Uterus (tissue), 4 donors: ENCODE data around the gene USP15. TPM values are rescaled to one million over a fixed set of nuclear protein-coding genes. Genes with fewer than 3 reads are reported as not detected.
"Not testable (repeated sequence)": the region's sequence is repeated elsewhere in the genome, so short reads cannot be mapped to it uniquely, and the experiment has no call there.

Experiments used
- DNase-seq, 2 donors: peaks; one replicate each; pipeline ENCODE4 v3.0.0-alpha.2; 2019 to 2020
- H3K27ac ChIP-seq, 2 donors: fragments of 200-600 bp; sonication (generic); 1 replicate in 1 of 2; 2 replicates in 1 of 2; pipeline ENCODE4 v1.5.1; 2016 to 2018
- H3K27me3 ChIP-seq, 2 donors: fragments of 200-600 bp; sonication (generic); one replicate each; pipeline ENCODE4 v1.5.1; 2018 to 2019; ENCODE audit warnings: control low read depth in 1 of 2
- H3K36me3 ChIP-seq, 2 donors: fragments of 200-600 bp; sonication (generic); one replicate each; pipeline ENCODE4 v1.5.1; 2019; ENCODE audit warnings: control low read depth in 1 of 2
- H3K4me1 ChIP-seq, 2 donors: fragments of 200-600 bp; sonication (generic); one replicate each; pipeline ENCODE4 v1.5.1; 2018 to 2019; ENCODE audit warnings: control low read depth in 1 of 2
- H3K4me3 ChIP-seq, 2 donors: fragments of 200-600 bp; sonication (generic); 1 replicate in 1 of 2; 2 replicates in 1 of 2; pipeline ENCODE4 v1.5.1; 2018 to 2019; ENCODE audit warnings: mild to moderate bottlenecking in 1 of 2
- H3K9me3 ChIP-seq, 2 donors: fragments of 200-600 bp; sonication (generic); one replicate each; pipeline ENCODE4 v1.5.1; 2019; ENCODE audit warnings: control low read depth in 1 of 2
- POLR2A ChIP-seq, 2 donors: fragments of 450-650 bp; IDR thresholded peaks; one replicate each; pipeline ENCODE4 v1.6.1; 2016; ENCODE audit warnings: antibody characterized with exemption in 2 of 2, mild to moderate bottlenecking in 1 of 2, moderate library complexity in 1 of 2
- intact Hi-C: fragments of 100-400 bp; cut with DNase I; formaldehyde crosslinking; loops from one replicate; pipeline ENCODE4 v1.15.1; 2023; ENCODE audit warnings: low total_unique reads
- total RNA-seq, 4 donors: library from RNA; depleted of rRNA in 3 of 4; stranded (reverse); fragments of >200 nt in 3 of 4; gene quantifications; one replicate each; pipeline versions ENCODE4 v1.1.0 to v1.2.4, GENCODE V29; 2014 to 2023
- TF ChIP-seq, protein P1 (sequence below), 4 experiments: fragments of 200-600 bp in 2 of 4; fragments of 450-650 bp in 2 of 4; sonication (generic) in 2 of 4; IDR thresholded peaks; one replicate each; pipeline ENCODE4 v1.5.1; 2016 to 2019; ENCODE audit warnings: antibody characterized with exemption in 4 of 4, mild to moderate bottlenecking in 2 of 4, moderate library complexity in 1 of 4
- donor health status: DM: yes; HTN: yes; CAD: no.

The USP15 gene
- total RNA-seq, 4 donors from 2014 or later = 44.8 to 98.9 (median 76.5) TPM

DNA sequence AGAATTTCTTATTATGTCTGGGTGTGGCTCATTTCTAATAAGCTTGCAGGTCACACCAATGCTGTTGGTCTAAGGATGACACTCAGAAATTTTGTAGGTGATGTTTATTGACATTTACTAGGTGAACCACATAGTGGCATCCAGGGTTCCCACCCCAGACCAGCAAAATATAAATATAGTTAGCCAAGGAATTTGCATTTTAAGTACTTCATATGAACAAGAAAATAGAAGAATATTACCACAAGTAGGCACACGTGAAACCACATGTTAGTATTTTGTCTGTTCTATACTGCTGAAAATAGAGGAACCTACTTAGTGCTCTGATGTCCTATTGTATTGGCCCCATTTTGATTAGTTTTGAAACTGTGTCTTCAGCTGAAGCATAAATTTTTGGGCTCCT lies 71.1 kb downstream of the USP15 start:
- Histone ChIP-seq H3K4me3 (no peak overlapping the region), H3K9me3 (no peaks in the 10 kb centered on the region), H3K36me3 (no peaks in the 10 kb centered on the region), H3K4me1 (no peaks in the 10 kb centered on the region), H3K27ac (no peak overlapping the region), H3K27me3 (no peaks in the 10 kb centered on the region)
- DNase-seq = no peak
- intact Hi-C loops = no loop called here
- TF ChIP-seq POLR2A (IDR thresholded peaks at IDR 0.05) = no peak
- TF ChIP-seq, protein P1, sequence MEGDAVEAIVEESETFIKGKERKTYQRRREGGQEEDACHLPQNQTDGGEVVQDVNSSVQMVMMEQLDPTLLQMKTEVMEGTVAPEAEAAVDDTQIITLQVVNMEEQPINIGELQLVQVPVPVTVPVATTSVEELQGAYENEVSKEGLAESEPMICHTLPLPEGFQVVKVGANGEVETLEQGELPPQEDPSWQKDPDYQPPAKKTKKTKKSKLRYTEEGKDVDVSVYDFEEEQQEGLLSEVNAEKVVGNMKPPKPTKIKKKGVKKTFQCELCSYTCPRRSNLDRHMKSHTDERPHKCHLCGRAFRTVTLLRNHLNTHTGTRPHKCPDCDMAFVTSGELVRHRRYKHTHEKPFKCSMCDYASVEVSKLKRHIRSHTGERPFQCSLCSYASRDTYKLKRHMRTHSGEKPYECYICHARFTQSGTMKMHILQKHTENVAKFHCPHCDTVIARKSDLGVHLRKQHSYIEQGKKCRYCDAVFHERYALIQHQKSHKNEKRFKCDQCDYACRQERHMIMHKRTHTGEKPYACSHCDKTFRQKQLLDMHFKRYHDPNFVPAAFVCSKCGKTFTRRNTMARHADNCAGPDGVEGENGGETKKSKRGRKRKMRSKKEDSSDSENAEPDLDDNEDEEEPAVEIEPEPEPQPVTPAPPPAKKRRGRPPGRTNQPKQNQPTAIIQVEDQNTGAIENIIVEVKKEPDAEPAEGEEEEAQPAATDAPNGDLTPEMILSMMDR (IDR thresholded peaks at IDR 0.05) = no peak

DNA sequence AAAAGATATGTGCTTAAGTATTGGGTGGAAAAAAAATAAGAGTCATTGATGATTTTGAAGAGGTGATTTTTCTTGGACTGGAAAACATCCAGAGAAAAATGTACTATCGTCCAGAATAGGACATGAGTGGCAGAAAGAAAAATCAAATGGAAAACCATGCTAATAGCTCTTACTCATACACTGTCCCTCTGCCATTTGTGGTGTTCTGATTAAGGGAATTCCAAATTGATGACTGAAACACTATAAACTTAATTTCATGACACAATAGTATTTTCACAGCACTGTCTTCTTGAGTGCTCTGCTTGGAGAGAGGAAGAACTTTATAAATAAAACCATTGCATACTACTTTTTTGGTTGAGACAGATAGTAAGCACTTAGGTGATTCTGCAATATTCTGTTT lies 72.4 kb downstream of the USP15 start:
- H3K4me3 ChIP-seq = no peak overlapping the region
- H3K27ac ChIP-seq = no peak overlapping the region
- H3K9me3 ChIP-seq = no peaks in the 10 kb centered on the region
- H3K36me3 ChIP-seq = no peaks in the 10 kb centered on the region
- no peak for DNase-seq
- TF ChIP-seq POLR2A (IDR thresholded peaks at IDR 0.05) = no peak
- TF ChIP-seq, protein P1 (IDR thresholded peaks at IDR 0.05) = no peak
- no peaks in the 10 kb centered on the region for H3K27me3 ChIP-seq
- intact Hi-C loops = no loop called here
- no peaks in the 10 kb centered on the region for H3K4me1 ChIP-seq

DNA sequence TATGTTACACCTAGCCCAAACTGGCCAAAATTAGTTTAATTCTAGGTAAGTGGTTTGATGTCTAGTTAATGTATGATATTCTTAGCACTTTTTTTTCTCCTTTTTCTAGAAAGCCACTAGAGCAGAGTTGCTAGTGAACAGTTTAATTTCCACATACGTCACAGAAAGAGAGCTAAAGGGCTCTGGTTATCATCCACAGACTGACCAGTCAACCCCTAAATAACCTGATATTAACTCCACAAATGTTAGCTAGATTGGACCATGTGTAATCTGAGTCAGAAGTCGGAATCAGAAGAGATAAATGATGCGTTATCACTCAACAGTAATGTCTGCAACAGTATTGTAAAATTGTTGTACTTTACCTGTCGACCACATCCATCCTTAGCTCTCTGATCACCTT lies 74.9 kb downstream of the USP15 start:
- no peak overlapping the region for H3K4me3 ChIP-seq
- H3K27ac ChIP-seq = no peak overlapping the region
- H3K36me3 ChIP-seq = no peaks in the 10 kb centered on the region
- intact Hi-C loops = no loop called here
- H3K27me3 ChIP-seq = no peaks in the 10 kb centered on the region
- no peak for TF ChIP-seq POLR2A (IDR thresholded peaks at IDR 0.05)
- TF ChIP-seq, protein P1 (IDR thresholded peaks at IDR 0.05) = no peak
- H3K4me1 ChIP-seq = no peaks in the 10 kb centered on the region
- H3K9me3 ChIP-seq = no peaks in the 10 kb centered on the region
- DNase-seq = no peak

DNA sequence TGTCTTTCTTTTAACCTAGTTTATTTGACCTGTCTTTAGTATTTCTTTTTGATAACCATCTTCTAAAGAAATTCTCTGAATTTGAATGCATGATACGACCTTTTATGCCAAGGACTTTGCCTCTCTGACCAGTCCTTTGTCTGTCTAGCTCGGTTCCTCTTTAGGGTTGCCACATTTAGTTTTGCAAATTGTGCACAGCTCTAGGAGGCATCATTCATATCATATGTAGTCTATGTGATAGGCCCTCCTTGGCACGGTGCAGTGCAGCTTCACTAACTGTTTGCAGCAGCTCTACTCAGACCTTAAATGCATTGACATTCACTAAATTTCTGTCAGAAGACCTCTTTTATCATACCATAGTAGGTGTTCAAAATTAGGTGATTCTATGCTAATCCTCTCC lies 75.6 kb downstream of the USP15 start:
- Histone ChIP-seq H3K4me1 (no peaks in the 10 kb centered on the region), H3K27ac (no peak overlapping the region), H3K27me3 (no peaks in the 10 kb centered on the region), H3K36me3 (no peaks in the 10 kb centered on the region), H3K9me3 (no peaks in the 10 kb centered on the region), H3K4me3 (no peak overlapping the region)
- no peak for DNase-seq
- intact Hi-C loops = no loop called here
- TF ChIP-seq POLR2A (IDR thresholded peaks at IDR 0.05) = no peak
- TF ChIP-seq, protein P1 (IDR thresholded peaks at IDR 0.05) = no peak

DNA sequence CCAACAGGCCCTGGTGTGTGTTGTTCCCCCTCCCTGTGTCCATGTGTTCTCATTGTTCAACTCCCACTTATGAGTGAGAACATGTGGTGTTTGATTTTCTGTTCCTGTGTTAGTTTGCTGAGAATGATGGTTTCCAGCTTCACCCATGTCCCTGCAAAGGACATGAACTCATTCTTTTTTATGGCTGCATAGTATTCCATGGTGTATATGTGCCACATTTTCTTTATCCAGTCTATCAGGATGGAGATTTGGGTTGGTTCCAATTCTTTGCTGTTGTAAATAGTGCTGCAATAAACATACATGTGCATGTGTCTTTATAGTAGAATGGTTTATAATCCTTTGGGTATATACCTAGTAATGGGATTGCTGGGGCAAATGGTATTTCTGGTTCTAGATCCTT lies 77.4 kb downstream of the USP15 start:
- H3K27me3 ChIP-seq, H3K4me1 ChIP-seq, DNase-seq, intact Hi-C loops, H3K36me3 ChIP-seq, H3K9me3 ChIP-seq, H3K4me3 ChIP-seq, H3K27ac ChIP-seq: not testable (repeated sequence)

DNA sequence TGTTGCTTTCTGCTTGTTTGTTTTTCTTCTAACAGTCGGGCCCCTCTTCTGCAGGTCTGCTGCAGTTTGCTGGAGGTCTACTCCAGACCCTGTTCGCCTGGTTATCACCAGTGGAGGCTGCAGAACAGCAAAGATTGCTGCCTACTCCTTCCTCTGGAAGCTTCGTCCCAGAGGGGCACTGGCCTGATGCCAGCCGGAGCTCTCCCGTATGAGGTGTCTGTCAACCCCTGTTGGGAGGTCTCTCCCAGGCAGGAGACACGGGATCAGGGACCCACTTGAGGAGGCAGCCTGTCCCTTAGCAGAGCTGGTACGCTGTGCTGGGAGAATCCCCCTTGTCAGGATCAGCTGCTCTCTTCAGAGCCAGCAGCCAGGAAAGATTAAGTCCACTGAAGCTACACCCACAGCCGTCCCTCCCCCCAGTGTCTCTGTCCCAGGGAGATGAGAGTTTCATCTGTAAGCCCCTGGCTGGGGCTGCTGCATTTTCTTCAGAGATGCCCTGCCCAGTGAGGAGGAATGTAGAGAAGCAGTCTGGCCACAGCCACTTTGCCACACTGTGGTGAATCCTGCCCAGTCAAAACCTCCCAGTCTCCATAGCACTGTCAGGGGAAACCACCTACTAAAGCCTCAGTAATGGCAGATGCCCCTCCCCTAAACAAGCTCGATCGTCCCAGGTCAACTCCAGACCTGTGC lies 82.6 kb downstream of the USP15 start:
- H3K27ac ChIP-seq, H3K27me3 ChIP-seq, H3K9me3 ChIP-seq, intact Hi-C loops, H3K4me3 ChIP-seq, H3K4me1 ChIP-seq, DNase-seq, H3K36me3 ChIP-seq: not testable (repeated sequence)

DNA sequence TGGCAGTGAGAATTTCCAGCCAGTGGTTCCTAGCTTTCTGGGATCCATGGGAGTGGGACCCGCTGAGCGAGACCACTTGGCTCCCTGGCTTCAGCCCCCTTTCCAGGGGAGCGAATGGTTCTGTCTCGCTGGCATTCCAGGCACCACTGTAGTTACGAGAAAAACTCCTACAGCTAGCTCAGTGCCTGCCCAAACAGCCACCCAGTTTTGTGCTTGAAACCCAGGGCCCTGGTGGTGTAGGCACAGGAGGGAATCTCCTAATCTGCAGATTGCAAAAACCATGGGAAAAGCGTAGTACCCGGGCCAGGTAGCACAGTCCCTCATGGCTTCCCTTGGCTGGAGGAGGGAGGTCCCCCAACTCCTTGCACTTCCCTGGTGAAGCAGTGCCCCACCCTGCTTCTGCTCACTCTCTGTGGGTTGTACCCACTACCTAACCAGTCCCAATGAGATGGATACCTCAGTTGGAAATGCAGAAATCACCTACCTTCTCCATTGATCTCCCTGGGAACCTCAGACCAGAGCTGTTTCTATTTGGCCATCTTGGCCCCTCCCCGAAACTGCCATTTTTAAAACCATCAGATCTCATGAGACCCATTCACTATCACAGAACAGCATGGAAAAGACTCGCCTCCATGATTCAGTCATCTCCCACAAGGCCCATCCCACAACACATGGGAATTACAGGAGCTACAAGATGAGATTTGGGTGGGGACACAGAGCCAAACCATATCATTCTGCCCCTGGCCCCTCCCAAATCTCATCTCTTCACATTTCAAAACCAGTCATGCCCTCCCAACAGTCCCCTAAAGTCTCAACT lies 83.3 kb downstream of the USP15 start:
- H3K4me3 ChIP-seq, H3K9me3 ChIP-seq, DNase-seq, H3K27ac ChIP-seq, H3K4me1 ChIP-seq, intact Hi-C loops, H3K27me3 ChIP-seq, H3K36me3 ChIP-seq: not testable (repeated sequence)

DNA sequence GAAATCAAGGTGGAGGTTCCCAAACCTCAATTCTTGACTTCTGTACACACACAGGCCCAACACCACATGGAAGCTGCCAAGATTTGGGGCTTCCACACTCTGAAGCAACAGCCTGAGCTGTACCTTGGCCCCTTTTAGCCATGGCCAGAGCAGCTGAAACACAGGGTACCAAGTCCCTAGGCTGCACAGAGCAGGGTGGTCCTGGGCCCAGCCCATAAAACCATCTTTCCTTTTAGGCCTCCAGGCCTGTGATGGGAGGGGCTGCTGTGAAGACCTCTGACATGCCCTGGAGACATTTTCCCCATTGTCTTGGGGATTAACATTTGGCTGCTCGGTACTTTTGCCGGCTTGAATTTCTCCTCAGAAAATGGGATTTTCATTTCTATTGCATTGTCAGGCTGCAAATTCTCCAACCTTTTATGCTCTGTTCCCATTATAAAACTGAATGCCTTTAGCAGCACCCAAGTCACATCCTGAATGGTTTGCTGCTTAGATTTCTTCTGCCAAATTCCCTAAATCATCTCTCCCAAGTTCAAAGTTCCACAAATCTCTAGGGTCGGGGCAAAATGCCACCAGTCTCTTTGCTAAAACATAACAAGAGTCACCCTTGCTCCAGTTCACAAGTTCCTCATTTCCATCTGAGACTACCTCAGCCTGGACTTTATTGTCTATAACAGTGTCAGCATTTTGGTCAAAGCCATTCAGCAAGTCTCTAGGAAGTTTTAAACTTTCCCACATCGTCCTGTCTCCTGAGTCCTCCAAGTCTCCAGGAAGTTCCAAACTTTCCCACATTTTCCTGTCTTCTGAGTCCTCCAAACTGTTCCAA lies 84.7 kb downstream of the USP15 start:
- DNase-seq, intact Hi-C loops: not testable (repeated sequence)

More for the DNA sequence above, 84.7 kb downstream of the USP15 start:
- not testable (repeated sequence) for H3K36me3 ChIP-seq, H3K4me1 ChIP-seq, H3K4me3 ChIP-seq, H3K27me3 ChIP-seq, H3K9me3 ChIP-seq, H3K27ac ChIP-seq
